Thoracic aorta (tissue), 2 donors: ENCODE measurements around the gene SIAE. TPM values are rescaled to one million over a fixed set of nuclear protein-coding genes. Genes with fewer than 3 reads are reported as not detected.

Experiments used
- ATAC-seq: fragments of 150-250 bp; one replicate; pipeline ENCODE4 v1.8.0; 2017; ENCODE audit warnings: low read depth; ENCODE audit not compliant: insufficient number of reproducible peaks, low FRiP score
- DNase-seq: peaks from one replicate; pipeline ENCODE4 v3.0.0-alpha.2; 2020; ENCODE audit warnings: low spot score
- H3K27ac ChIP-seq, 2 donors: fragments of 200-600 bp; sonication (generic); 1 replicate in 1 of 2; 2 replicates in 1 of 2; pipeline ENCODE4 v1.5.1; 2016; ENCODE audit warnings: mild to moderate bottlenecking in 2 of 2, moderate library complexity in 2 of 2
- H3K27me3 ChIP-seq: fragments of 200-600 bp; sonication (generic); replicated peaks from 2 replicates; pipeline ENCODE4 v1.6.0; 2016; ENCODE audit warnings: mild to moderate bottlenecking; ENCODE audit not compliant: insufficient read depth
- H3K36me3 ChIP-seq: fragments of 200-600 bp; sonication (generic); one replicate; pipeline ENCODE4 v1.5.1; 2016
- H3K4me1 ChIP-seq, 2 donors: fragments of 200-600 bp; sonication (generic); 1 replicate in 1 of 2; 2 replicates in 1 of 2; pipeline versions ENCODE4 v1.5.1 to v1.6.0; 2016; ENCODE audit warnings: low read depth in 2 of 2, mild to moderate bottlenecking in 1 of 2; ENCODE audit not compliant: control insufficient read depth in 1 of 2
- H3K4me3 ChIP-seq: fragments of 200-600 bp; sonication (generic); 2 replicates; pipeline ENCODE4 v1.5.1; 2016; ENCODE audit warnings: mild to moderate bottlenecking
- H3K9me3 ChIP-seq: fragments of 200-600 bp; sonication (generic); 2 replicates; pipeline ENCODE4 v1.5.1; 2016
- total RNA-seq, 2 donors: library from RNA; depleted of rRNA; stranded (reverse); fragments of >200 nt; gene quantifications; one replicate each; pipeline versions ENCODE4 v1.1.0 to v1.2.3, GENCODE V29; 2016
- TF ChIP-seq, protein P1 (sequence below): fragments of 200-600 bp; sonication (generic); IDR thresholded peaks from one replicate; pipeline ENCODE4 v1.5.1; 2019; ENCODE audit warnings: antibody characterized with exemption

SIAE gene
- total RNA-seq, 2 donors from 2014 or later: 9.7 to 20.0 TPM

DNA sequence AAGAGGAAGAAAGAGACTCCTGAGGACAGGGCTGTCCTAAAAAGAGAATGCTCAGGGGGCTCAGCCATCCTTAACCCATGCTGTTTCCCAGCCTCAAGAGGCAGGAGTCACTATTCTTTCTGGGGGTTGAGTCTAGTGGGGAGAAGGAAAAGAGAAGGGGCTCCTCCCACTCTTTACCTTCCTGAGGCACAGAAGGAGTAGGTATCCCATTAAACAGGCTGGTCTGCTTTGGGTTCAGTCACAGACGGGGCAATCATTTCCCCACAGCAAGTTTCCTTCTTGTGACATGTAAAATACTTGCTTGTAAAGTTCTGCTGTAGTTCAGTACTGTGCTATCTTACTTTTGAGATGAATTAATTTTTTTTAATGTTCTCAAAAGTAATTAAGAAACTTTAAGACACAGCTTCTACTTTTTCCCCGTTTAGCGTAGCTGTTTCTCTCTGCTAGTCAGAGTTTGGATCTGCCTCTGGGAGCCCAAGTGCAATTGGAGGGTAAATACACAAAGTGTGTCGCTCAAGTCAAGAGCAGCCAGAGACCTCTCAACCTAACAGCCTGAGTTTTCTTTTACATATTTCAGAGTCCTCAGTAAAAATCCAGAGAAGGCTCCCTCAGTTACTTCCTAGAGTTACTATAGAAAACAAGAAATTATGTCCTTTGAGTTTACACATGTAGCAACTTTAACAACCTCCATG lies 88.7 kb downstream of the SIAE start:
- H3K9me3 ChIP-seq: no peaks in the 10 kb centered on the region
- ATAC-seq (no peak), DNase-seq (no peak)
- H3K36me3 ChIP-seq: no peaks in the 10 kb centered on the region
- H3K4me1 ChIP-seq: no peaks in the 10 kb centered on the region
- no peak overlapping the region for H3K27ac ChIP-seq
- no peak overlapping the region for H3K4me3 ChIP-seq
- TF ChIP-seq, protein P1, sequence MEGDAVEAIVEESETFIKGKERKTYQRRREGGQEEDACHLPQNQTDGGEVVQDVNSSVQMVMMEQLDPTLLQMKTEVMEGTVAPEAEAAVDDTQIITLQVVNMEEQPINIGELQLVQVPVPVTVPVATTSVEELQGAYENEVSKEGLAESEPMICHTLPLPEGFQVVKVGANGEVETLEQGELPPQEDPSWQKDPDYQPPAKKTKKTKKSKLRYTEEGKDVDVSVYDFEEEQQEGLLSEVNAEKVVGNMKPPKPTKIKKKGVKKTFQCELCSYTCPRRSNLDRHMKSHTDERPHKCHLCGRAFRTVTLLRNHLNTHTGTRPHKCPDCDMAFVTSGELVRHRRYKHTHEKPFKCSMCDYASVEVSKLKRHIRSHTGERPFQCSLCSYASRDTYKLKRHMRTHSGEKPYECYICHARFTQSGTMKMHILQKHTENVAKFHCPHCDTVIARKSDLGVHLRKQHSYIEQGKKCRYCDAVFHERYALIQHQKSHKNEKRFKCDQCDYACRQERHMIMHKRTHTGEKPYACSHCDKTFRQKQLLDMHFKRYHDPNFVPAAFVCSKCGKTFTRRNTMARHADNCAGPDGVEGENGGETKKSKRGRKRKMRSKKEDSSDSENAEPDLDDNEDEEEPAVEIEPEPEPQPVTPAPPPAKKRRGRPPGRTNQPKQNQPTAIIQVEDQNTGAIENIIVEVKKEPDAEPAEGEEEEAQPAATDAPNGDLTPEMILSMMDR: no peak
- no peaks in the 10 kb centered on the region for H3K27me3 ChIP-seq

DNA sequence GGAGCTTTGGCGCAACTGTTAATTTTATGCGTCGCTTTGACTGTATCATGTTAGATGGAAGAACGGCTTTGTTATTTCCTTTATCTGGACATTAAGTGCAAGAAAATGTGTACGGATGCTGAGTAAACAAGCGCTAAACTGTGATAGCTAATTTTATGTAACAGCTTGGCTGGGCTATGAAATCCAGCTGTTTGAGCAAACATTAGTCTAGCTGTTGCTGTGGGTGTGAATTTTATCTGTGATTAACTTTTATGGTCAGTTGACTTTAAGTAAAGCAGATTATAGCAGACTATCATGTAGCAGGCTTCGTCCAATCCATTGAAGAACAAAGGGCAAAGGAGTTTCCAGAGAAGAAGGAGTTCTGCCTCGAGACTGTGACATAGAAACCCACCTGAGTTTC lies 89.8 kb downstream of the SIAE start:
- no peaks in the 10 kb centered on the region for H3K27me3 ChIP-seq
- H3K4me1 ChIP-seq: no peaks in the 10 kb centered on the region
- H3K9me3 ChIP-seq: no peaks in the 10 kb centered on the region
- H3K27ac ChIP-seq: no peak overlapping the region
- TF ChIP-seq, protein P1: no peak
- no peak overlapping the region for H3K4me3 ChIP-seq
- DNase-seq (no peak), ATAC-seq (no peak)
- no peaks in the 10 kb centered on the region for H3K36me3 ChIP-seq

Other genes starting within 250 kb of the SIAE start
- gene OR8B4, start 248.9 kb downstream of the SIAE start, total RNA-seq: not detected
- not detected for gene OR8B8, start 228.0 kb downstream of the SIAE start, total RNA-seq
- not detected for gene OR8B12, start 130.1 kb downstream of the SIAE start, total RNA-seq
- gene OR8A1, start 103.7 kb downstream of the SIAE start, total RNA-seq: under 1 TPM in 1 of 2 donors, not detected in 1; 0.81 TPM
- gene PANX3, start 62.3 kb downstream of the SIAE start, total RNA-seq: not detected
- gene TBRG1, start 50.9 kb downstream of the SIAE start, total RNA-seq: 10 to 100 TPM; 30.3 to 57.8 TPM
- gene SPA17, start 165 bp upstream of the SIAE start, total RNA-seq: 1 to 10 TPM; 3.9 to 6.4 TPM
- 10 to 100 TPM in 1 of 2 donors, 1 to 10 TPM in 1; 7.3 to 17.5 TPM for gene NRGN, start 66.2 kb upstream of the SIAE start, total RNA-seq
- 1 to 10 TPM; 1.2 to 2.7 TPM for gene VSIG2, start 78.5 kb upstream of the SIAE start, total RNA-seq
- 100 to 1,000 TPM in 1 of 2 donors, 10 to 100 TPM in 1; 54.2 to 116 TPM for gene ESAM, start 88.6 kb upstream of the SIAE start, total RNA-seq
- gene MSANTD2, start 126.7 kb upstream of the SIAE start, total RNA-seq: 10 to 100 TPM; 16.4 to 29.4 TPM
- gene ROBO3, start 191.7 kb upstream of the SIAE start, total RNA-seq: 10 to 100 TPM in 1 of 2 donors, 1 to 10 TPM in 1; 5.5 to 13.7 TPM
- 10 to 100 TPM in 1 of 2 donors, 1 to 10 TPM in 1; 8.5 to 18.8 TPM for gene ROBO4, start 224.1 kb upstream of the SIAE start, total RNA-seq
- under 1 TPM in 1 of 2 donors, not detected in 1; 0.41 TPM for gene HEPN1, start 245.5 kb upstream of the SIAE start, total RNA-seq